Skin of body (tissue), 2 donors: ENCODE measurements around the gene PGK2. TPM values are rescaled to one million over a fixed set of nuclear protein-coding genes. Genes with fewer than 3 reads are reported as not detected.
"Not testable (repeated sequence)": the region's sequence is repeated elsewhere in the genome, so short reads cannot be mapped to it uniquely, and the experiment has no call there.

Experiments used
- DNase-seq: peaks from one replicate; lab custom pipeline; 2025; lab: John Stamatoyannopoulos, UW
- total RNA-seq: library from RNA; depleted of rRNA; stranded (reverse); fragments of >200 nt; gene quantifications from one replicate; pipeline ENCODE4 v1.2.3, GENCODE V29; 2014

PGK2 gene
- total RNA-seq: not detected

DNA sequence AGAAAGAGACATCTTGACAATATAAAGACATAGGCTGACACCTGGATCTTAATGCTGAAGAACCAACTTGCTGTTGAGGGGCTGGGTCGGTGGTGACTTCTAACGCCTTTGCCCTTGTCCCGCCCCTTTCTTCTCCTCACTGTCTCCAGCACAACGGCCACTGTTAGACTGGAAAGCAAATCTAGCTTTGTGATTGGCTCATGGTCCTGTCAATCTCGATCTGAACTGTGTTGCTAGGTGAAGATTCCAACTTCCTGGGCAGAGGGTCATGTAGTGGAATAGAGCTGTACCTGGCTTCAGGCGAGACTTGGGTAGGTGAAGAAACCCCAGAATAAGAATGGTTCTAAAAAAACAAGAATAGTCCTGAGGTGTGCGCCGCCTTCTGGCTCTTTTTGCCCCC is at the start of gene PGK2:
PGK2 (minus strand) TSS at position 110 of the 400 bp plus-strand sequence; CDS start at position 12, 98 bp downstream.
- DNase-seq: no peak

DNA sequence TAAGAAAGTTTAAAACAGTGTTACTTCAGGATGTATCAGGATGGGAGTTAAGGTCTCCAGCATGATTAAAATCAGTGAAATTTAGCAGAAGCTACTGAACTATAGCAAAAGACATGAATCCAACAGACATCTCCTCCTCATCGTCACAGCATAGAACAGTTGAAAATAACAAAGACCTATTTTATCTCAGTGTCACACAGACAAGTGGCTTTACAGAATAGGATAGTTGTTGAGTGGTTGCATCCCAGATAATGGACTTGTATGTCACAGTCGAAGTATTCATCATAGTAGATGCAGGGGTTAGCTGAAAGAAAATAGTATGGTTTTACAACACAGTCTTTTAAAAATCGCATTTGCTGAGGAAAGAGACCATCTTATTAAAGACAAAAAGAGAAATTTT is 48.1 kb upstream of the PGK2 start:
- no peak for DNase-seq

DNA sequence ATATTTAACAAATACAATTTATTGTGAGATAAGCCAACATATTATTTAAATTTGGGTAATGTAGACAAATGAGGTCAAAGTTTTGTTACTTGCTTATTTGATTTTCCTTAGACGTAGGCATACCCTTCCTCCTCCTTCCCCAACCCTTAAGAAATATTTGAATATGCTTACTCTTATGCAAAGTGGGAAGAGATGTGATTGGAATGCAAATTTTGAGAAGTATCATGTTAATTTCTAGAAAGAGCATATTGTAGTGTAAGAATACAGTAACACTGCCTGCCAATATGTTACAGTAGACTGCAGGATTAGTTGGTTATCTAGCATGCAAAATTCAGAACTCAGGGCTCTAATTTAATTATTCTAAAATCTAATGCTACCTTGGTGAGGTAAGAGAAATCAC is 46.3 kb upstream of the PGK2 start:
- DNase-seq: no peak

DNA sequence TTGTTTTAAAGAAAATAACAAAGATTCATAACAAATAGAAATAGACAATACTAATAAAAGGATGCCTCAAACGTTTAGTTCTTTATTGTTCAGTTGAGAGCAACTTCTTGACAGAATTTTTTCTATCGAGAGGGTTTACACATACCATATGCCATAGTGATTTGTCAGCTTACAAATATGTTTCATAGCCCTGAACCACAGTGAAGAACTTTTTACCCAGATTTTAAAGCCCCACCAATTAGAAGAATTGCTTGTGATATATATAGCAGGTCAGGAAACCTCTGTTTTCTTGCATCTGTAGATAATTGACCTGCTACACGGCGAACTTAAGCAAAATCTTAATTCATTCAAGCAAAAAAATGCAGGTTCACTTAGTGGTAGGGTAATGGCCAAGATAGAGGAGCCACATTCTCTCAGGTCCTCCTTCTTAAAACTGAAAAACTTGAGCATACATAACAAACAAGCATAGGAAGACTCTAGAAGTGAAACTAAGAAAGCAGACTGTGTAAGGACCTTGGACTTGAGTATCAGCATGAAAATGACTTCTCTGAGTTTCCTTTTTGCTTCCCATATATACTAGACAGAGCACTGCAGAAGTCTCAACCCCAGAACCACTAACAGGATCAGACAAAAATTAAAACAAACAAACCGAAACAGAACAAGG is 39.8 kb upstream of the PGK2 start:
- DNase-seq: no peak

DNA sequence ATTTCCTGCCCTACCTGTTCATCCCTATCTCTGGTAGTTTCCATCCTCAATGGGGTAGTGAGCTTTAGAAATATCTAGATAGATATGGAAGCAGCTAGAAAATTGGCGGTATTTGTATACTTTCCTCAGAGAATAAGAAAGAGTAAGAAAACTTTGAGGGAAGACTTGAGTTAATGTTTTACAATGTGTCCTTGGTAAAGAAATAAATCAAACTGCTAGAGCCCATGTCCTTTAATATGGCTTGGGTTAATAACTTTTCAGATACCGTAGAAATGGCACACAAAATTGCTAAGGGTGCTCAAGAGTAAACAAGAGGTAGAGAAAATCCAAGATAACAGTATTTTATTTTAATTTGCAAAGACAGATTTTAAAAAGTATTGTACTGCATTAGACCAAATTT is 28.1 kb upstream of the PGK2 start:
- DNase-seq: no peak

DNA sequence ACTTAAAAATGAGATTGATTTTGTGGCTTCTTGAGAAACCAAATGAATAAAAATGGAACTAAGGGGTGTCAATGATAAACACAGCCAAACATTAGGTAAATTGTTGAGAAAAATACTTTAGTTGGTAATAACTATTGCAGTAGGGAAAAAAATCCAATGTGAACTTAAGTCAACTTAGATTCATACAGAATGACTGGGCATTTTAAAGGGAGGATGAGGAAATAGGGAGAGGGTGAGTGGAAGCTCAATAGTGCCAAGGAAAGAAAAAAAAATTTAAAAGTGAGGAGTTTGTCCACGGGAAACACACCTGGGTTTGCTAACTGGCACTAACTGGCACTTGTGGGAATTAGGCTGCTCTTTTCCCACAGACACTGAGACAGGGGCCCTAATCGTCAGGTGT is 26.2 kb upstream of the PGK2 start:
- DNase-seq: no peak

DNA sequence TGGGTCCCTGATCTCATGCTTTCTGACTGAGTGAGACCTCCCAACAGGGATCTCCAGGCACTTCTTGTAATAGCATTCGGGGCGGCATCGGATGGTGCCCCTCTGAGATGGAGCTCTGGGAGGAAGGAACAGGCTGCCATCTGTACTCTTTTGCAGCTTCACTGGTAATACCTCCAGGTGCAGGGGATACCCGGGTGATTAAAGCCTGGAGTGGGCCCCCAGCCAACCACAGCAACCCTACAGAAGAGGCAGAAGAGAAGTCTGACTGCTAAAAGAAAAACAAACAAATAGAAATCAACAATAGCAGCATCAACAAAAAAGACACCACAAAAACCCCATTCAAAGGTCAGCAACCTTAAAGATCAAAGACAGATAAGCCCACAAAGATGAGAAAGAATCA is 19.1 kb upstream of the PGK2 start:
- DNase-seq: no peak

DNA sequence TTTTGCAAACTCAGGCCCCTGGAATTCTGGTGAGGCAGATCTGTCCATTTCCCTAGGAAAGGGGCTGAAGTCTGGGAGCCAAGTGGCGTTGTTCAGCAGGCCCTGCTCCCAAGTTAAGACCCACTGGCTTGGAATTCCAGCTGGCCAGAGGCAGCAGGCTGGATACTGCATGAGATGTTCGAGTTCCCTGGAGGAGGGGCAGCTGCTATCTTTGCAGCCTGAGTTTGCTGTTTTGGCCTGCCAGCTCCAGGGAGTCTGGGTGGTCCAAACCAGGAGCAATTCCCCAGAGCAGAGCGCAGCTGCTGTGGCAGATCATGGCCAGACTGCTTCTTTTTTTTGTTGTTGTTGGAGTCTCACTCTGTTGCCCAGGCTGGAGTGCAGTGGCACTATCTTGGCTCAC is 18.2 kb upstream of the PGK2 start:
- DNase-seq: no peak

DNA sequence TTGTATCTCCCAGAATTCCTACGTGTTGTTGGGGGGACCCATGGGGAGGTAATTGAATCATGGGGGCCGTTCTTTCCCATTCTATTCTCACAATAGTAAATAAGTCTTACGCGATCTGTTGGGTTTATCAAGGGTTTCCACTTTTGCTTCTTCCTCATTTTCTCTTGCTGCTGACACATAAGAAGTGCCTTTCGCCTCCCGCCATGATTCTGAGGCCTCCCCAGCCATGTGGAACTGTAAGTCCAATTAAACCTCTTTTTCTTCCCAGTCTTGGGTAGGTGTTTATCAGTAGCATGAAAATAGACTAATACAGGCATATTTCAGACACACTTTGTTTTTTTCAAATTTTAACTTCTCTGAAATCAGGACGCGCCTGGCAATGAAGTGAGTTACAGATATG is 14.4 kb upstream of the PGK2 start:
- no peak for DNase-seq

DNA sequence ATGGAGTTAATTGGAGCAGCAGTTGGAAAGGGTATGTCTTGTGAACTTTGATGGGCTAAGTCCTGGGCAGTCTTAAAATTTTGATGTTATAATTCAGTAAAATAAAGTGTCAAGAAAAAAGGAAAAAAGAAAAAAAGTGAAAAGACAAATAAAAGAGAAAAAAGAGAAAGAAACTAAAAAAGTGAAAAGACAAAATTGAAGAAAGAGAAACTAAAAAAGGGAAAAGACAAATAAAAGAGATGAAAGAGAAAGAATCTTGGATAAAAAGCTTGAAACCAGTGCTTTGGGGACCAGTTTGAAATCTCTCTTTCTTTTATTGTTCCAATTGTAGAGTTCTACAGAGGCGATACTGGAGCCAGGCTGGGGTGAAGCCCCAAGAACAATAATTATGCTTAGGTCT is 12.0 kb upstream of the PGK2 start:
- DNase-seq: no peak

DNA sequence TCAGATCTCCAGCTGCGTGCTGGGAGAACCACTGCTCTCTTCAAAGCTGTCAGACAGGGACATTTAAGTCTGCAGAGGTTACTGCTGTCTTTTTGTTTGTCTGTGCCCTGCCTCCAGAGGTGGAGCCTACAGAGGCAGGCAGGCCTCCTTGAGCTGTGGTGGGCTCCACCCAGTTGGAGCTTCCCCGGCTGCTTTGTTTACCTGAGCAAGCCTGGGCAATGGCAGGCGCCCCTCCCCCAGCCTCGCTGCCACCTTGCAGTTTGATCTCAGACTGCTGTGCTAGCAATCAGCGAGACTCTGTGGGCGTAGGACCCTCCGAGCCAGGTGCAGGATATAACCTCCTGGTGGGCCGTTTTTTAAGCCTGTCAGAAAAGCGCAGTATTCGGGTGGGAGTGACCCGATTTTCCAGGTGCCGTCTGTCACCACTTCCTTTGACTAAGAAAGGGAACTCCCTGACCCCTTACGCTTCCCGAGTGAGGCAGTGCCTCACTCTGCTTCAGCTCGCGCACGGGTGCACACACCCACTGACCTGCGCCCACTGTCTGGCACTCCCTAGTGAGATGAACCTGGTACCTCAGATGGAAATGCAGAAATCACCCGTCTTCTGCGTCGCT is 9.9 kb upstream of the PGK2 start:
- DNase-seq: not testable (repeated sequence)

DNA sequence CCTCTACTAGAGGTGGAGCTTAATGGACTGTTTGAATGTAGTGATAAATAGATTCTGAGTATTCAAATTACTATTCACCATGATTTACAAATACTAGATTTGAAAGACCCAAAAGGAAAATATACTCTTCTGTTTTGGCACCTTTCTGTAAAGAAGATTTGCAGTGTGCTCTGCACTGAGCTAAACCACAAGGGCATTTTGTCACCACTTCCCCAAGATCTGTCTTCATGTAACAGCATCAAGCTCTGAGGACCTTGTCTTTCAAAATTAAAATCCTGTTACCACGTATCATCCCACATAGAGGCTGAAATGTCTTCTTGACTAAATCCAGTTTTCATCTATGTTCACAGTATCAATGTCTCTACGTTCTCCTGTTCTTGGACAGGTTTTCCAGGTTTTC is 3.3 kb upstream of the PGK2 start:
- no peak for DNase-seq

DNA sequence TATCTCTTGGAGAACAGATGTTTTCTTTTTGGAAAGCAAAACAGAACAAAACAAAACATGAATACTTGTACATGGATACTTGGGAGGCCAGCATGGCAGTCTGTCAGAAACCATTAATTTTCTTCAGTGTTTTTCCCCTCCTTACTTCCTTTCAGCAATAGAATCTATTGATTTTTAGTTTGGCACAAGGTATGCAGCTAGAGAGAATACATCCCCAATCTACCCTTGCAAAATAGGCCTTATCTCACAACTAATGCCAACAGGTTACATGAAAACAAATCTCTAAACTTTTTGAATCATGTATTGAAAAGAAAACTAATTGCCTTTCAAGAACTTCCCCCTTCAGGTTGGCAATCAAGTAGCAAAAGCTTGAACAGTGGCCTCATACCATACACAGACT is 2.8 kb downstream of the PGK2 start:
- DNase-seq: no peak

DNA sequence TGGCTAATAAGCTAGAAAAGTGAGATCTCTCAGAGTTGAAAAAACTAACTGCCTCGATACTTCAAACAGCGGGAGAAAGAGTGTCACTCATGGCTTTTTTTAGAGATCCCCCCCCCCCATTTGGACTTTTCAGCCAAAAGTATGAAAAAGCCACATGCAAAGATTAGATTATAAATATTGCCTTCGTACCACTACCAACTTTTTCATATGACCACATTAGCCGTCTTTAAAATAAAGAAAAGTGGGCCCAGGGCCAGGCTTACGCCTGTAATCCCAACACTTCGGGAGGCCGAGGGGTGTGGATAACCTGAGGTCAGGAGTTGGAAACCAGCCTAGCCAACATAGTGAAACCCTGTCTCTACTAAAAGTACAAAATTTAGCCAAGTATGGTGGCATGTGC is 4.4 kb downstream of the PGK2 start:
- DNase-seq: no peak

DNA sequence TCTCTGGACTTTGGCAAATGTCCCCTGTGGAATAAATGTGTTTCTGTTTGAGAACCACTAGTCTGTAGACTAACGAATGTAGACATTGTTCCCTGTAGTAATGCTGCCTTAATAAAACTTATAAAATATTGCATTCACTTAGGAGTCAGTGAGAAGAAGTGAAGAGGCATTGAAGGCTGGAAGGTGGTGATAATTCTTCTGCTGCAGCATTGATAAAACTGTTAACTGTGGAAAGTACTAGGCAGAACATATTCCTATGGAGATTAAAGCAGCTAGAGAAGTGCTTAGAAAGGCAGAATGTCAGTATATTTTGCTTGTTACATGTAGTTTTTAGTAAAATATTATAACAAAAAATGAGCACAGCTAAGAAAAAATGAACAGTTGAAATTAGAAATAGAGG is 4.8 kb downstream of the PGK2 start:
- no peak for DNase-seq

DNA sequence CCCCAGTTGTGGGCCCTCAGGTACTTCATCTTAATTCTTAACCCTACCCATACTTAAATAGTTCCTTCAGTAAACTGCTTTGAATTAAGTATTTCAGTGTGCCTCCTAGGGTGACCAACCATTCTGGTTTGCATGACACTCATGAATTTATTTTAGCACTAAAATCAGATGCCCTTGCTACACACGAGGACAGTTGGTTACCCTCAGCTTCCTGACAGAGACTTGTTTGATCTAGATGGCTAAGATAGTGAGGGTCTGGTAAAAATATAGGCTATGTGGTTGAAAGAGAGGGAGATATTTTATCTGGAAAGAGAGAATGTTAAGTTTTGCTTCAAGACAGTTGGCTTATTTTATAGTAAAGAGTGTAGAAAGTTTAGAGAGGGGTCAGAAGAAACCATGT is 10.6 kb downstream of the PGK2 start:
- no peak for DNase-seq

DNA sequence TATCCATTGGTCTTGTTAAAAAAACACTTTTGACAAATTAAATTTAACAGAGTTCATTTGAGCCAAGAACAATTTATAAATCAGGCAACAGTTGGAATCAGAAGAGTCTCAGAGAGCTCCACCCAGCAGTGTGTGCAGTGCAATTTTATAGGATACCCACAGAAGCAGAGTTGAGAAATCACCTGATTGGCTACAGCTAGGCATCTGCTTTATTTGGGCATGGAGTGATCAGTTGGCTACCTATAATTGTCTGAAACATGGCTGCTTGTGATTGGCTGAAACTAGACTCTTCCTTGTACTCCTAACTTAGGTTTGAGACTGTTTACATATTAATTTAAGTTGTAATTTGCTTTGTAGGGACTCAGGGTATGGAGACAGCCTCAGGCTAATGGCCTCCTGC is 12.0 kb downstream of the PGK2 start:
- no peak for DNase-seq

DNA sequence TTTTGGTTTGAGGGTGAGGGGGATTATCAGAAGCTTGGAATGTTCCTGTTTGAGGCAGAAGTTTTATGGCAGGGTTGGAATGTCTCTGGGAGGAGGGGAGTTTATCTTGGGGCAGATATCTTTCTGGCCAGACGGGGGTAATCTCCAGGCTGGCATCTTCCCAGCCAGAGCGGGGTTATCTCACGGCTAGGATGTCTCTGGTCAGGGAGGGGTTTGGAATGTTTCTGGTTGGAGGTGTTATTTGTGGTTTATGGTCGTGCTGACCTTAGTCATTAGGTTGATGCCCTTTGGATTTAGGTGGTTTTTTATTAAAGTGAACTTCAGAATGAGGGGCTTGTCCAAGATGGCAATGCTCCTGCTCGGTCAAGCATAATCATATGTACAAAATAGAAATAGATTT is 14.8 kb downstream of the PGK2 start:
- DNase-seq: no peak

DNA sequence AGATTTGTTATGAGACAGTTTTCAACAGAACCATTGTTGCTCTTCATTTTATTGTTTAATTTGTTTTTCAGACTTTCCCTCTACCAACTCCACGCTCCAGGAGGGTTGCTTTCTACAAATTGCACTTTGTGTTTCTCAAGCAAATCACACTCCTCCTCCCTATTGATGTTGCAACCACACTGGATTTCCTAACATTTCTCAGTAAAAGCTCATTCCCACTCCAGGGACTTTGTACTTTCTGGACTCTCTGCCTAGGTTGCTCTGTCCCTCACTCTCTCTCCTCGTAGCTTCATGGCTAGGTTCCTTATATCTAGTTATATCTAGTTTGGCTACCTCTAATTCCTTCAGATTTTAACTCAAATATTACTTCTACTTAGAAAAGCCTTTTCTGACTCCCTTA is 20.3 kb downstream of the PGK2 start:
- no peak for DNase-seq

DNA sequence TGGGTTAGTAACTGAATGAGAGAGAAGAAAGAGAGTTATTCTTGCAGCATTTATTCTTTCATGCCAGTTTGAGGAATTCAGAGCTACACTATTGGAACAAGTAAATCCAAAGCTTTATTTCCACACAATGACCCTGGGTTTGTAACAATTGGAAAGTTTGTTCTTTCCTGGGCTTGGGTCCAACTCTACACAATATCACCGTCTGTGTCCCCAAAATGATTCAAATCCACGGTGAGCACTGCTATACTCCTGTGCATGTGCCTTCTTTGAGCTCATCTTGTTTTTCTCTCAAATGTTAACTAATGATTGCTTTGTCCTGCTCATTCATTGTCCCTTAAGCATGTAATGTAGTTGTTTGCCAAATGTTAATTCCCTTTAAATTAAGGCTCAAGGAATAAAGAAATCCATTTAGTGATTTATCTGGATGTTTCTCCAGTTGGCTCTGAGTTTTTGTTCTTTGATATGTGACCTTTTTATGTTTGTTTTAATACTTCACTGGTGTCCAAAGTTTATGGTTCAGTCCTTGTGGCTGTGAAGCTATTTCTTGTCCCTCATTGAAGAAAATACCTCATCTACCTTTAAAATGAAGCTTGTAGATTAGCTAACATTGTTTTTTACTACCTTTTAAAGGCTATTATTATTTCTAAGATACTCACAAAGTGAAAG is 22.4 kb downstream of the PGK2 start:
- DNase-seq: no peak

DNA sequence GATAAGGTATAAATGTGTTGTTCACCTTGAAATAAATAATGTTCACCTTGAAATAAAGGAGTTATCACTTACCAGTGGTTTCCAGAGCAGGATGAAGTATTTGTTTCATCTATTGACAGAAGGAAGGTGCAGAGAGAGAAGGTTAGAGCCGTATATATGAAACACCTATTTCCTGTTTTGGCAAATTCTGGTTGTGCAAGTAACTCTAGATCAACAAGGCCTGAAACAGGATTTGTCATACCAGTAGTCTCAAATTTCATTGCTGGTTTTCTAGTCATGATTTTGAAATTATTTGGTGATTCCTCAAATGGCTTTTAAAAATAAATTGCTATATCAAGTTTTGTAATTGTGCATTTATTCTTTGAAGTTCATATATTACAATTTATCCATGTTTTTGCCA is 42.8 kb downstream of the PGK2 start, which contains the start of gene CRISP3:
CRISP3 (minus strand) TSS at position 130 of the 400 bp plus-strand sequence; CDS start at position 109, 21 bp downstream.
- DNase-seq: no peak

DNA sequence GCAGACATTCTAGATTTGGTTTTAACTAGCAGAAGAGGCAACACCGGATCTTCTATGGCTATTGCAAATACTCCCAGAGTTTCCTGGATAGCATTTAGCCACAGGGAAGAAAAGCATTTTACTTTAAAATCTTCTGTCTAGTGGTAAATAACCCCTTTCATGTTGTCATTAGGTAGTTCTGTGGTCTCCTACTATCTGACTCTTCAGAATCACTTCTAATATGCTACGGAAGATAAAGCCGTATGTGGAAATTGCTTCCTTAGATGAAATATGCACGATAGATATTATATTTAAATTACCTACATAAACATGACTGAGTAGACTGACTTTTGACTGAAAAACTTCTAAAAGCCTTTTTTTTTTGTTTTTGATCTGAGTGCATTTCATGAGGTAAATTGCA is 43.7 kb downstream of the PGK2 start:
- no peak for DNase-seq

DNA sequence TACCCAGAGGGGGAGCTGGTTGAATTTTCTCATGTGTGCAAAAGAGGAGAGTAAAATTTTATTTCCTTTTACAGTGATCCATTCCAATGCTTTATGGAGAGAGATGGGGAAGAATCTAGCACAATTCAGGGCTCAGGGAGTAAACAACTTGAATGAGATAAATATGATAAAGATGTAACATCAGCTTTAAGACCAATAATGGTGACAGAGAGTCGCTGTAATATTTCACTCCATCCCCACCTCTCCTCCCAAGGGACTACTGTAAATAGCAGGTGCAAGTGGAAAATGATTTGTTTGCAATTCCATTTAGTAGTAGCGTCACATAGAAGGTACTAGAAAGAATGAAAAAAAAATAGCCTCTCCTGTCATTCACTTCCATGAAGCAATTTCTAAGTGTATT is 47.7 kb downstream of the PGK2 start:
- no peak for DNase-seq
